Hematopoietic multipotent progenitor cell treated with erythropoietin and hydrocortisone succinate and interleukin-3 and kit ligand, for 17 days (in vitro differentiated cells): ENCODE results near the gene CDK5RAP2.
"Not testable (repeated sequence)": the region's sequence is repeated elsewhere in the genome, so short reads cannot be mapped to it uniquely, and the experiment has no call there.

ENCODE experiments used
- DNase-seq: peaks from one replicate; pipeline ENCODE4 v3.0.0-alpha.2; 2015; ENCODE audit warnings: low spot score

The CDK5RAP2 gene

GRCh38 chr9:120465685-120466407 lies 114.1 kb downstream of the CDK5RAP2 start:
- no peak for DNase-seq

GRCh38 chr9:120464887-120465421 lies 115.0 kb downstream of the CDK5RAP2 start:
- no peak for DNase-seq

DNA sequence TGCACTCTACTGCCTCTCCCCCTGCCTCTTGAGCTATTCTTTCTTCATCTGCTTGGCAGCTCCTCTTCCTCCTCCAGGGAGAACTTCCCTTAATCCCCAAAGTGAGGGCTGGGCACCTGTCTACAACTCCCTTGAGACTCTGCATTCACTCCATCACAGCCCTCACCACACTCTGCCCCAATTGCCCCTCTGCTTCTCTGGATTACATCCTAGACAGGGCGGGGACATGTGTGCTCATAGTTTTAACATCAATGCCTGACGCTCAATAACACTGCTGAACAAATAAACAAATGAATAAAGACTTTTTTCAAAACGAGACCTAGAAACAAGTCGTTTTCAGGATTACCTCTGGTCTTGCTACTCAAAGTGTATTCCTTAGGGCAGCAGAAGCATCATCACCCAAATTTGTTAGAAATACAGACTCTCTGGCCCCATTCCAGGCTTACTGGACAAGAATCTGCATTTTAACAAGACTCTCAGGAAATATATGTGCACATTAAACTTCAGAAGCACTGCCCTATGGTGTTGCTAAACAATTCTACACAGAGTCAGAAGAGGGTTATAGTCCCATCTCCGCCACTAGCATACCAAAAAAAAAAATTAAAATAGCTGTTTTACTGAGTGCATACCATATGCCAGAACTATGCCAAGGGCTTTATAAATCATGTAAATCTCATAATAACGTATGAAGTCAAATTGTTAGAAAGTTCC lies 115.6 kb downstream of the CDK5RAP2 start:
- DNase-seq = no peak

GRCh38 chr9:120463765-120464164 lies 116.2 kb downstream of the CDK5RAP2 start:
- DNase-seq = peak; percentile 18

DNA sequence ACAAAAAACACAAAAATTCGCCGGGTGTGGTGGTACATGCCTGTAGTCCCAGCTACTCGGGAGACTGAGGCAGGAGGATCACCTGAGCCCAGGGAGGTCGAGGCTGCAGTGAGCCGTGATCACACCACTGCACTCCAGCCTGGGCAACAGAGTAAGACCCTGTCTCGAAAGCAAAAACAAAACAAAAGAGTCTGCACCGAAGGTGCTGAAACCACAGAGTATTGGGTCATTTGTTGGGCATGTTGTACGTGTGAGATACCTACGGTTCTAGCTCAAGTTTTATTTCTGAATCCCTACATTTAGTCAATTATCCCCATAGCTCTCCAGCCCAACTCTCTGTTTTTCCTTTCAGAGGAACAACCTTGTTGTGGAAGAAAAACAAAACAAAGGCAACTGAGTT lies 118.3 kb downstream of the CDK5RAP2 start:
- not testable (repeated sequence) for DNase-seq

DNA sequence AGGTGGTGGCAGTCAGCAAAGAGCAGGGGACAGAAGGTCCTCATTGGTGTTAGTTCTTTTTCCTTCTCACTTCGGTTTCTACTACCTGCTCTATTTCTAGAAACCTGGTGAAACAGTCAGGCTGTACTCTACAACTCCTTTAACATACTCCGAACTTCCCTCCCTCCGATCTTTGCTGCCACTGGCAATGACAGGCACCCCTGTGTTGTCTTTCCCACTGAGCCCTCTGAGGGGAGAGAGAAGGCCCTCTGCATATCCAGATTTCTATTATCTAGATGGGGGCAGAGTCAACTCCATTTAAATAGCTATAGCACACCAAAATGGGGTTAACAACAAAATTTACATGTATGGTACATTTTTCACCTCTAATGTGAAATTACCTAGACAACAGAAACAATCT lies 123.7 kb downstream of the CDK5RAP2 start:
- DNase-seq = no peak

DNA sequence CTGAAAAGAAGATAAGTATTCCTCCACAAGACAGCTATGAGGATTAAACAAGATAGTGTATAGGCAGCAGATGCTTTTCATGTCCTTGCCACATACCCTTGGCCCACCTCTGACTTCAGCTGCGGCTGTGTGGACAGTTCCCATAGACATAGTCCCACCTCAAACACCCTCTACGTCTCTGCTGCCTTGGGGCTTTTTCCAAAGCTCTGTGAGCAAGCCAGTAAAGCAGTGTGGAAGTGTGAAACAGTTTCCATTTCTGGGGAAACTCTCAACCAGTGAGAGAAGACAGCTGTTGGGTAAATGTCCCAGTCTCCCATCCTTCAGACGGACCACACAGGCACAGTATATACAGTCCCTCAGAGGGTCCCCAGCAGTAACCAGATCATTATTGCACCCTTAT lies 125.5 kb downstream of the CDK5RAP2 start:
- no peak for DNase-seq

- no peak for DNase-seq
Observed at GRCh38 chr9:120453792-120454191, 126.2 kb downstream of the CDK5RAP2 start.

DNA sequence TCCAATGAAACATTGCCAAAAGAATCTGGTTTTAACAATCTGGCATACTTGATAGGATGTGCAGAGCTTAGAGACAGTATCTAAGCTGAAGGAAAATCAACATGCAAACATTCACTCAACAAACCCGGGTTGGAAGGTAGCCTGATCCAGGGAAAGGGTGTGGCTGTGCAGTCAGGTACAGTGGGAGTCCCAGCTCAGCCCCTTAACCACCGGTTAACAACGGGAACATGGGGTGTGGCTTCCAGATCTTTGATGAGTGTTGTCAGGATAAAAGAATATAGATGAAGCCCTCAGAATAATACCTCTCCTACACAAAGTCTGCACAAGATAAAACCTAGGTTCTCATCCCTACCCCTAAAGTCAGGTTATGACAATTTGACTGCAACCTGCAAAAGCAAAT lies 127.3 kb downstream of the CDK5RAP2 start:
- no peak for DNase-seq

- no peak for DNase-seq
Observed at GRCh38 chr9:120450916-120451315, 129.1 kb downstream of the CDK5RAP2 start.

- DNase-seq = no peak
Observed at GRCh38 chr9:120449566-120449965, 130.4 kb downstream of the CDK5RAP2 start.

DNA sequence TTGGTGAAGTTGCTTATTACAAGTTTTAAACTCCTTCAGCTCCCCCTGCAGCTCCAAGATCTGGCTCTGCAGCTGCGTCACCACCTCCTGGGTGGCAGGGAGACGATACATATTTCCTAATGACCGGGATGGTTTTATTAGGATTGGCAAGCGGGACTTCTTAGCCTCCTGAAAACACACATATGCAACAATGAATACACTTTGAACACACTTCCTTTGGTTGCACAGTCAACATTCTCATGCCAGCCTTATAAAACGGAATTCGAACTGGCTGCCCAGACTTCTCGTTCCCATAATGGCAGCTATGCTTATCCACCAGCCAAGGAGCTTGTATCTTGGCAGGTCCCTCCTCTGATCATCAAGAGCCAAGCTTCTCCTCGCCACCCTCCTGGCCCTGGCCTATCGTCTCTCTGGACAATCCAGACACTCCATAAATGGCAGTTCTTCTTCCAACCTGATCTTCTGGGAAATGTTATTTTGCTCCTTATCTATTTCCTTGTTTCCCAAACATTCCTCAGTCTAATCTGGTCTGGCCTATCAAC lies 131.9 kb downstream of the CDK5RAP2 start:
- no peak for DNase-seq

- no peak for DNase-seq
Observed at GRCh38 chr9:120446671-120447070, 133.3 kb downstream of the CDK5RAP2 start.

DNA sequence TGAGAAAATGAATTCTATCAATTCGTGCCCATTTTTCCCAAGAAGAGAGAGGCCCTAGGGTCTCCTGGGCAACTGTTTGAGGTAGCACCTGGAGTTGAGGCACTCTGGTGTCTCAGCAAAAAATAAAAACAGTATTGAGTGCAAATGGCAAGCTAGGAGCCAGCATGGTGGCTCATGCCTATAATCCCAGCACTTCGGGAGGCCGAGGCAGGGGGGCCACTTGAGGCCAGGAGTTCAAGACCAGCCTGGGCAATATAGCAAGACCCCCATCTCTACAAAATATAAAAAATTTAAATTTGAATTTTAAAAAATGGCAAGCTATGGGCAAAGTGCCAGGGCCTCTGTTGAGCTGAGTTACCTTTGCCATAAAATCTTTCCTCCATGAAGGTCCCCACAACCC lies 136.0 kb downstream of the CDK5RAP2 start:
- DNase-seq = no peak

DNA sequence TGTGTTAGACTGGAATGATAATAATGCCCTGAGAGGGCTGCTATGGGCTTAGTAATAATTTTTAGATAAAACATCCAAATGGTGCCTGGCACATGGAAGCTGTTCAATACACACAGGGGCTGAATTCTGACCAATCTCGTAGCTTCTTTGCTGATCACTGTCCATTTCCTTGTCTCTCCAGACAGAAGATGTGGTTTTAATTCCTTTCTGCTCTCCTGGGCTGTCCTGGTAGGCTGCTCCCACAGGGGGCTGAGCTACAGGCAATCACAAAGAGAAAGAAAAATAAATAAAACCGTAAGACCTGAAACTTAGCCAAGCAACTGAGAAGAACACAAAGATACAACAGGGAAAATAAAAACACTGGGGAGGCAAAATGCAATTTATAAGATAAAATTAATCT lies 136.5 kb downstream of the CDK5RAP2 start:
- no peak for DNase-seq

DNA sequence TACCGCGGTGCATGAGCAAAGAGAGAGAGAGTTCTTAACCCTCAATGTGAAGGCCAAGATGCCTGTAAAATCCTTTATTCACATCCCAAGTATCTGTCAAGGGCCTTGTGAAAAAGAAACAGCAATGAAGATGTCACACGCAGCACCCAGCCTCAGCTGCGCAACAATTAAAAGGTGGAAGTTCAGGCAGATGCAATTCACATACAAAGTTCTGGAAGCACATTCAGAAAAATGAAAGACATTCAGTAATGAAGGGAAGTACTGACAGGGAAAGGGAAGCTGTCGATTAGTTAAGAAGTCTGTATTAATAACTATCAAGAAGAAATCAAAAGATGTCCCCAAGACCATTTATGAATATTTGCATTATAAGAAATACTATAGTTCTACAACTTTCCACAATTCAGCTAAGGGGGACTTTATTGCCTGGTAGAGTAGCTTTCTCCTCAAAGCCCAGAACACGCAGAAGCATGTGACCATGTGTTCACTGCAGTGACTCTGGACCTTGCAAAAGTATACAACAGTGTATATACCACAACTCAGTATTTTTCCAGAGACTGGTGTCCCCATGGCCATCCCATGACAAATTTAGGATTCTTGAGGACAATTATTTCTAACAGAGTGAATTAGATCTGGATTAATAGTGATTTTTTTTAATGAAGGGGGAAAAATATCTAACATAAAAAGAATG lies 137.5 kb downstream of the CDK5RAP2 start:
- no peak for DNase-seq

DNA sequence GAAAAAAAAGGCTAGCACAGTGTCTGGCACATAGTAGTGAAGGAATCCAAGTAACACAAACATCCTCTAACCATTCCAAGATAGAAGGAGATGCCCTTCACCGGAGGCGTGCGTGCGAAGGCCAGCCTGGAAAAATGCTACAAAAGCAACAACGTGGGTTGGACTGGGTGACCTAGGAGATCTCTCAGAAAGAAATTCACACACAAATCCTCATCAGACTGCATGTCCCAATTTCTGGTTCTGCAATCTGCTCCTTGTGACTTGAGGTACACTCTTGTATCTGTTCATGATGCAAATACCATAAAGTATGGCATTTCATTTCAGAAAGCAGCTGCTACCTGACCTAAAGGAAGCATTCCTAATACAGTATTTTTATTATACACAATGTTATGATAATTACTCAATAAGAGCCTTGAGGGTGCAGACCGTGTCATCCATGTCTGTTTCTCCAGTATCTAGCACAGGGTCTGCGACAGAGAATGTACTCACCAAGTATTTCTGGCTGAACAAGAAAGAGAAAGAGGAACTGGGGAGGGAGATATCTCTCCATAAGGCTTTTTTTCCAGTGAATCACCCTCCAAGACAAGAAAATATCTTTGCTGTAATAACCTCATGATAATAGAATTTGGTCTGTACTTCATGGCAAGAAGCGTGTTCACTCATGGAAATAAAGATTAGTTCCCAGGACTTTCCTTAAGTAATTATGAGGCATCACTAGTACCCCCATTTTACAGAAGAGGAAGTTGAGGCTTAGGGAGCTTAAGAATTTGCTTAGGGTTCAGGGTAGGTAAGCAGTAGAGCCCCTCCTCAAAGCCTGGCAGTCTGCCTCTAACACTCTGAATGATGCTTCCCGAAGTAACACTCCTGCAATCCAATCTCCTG lies 138.3 kb downstream of the CDK5RAP2 start:
- no peak for DNase-seq

DNA sequence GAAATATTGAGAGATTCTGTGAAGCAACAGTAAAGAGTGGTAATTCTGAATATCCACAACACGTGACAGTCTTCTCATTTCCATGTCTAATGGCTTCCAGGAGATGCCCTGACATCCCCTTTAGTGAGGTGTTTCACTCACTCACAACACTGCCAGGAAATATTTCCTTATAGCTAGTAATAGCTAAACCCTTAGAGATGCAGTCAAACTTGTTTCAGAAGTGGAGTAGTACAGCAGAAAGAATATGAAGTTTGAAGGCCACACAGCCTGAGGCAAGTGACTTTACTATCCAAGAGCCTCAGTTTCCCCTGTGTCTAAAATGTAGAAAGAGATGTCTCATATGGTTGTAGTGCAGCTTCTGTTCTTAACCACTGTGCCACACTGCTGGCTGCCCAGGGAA lies 139.2 kb downstream of the CDK5RAP2 start:
- no peak for DNase-seq

DNA sequence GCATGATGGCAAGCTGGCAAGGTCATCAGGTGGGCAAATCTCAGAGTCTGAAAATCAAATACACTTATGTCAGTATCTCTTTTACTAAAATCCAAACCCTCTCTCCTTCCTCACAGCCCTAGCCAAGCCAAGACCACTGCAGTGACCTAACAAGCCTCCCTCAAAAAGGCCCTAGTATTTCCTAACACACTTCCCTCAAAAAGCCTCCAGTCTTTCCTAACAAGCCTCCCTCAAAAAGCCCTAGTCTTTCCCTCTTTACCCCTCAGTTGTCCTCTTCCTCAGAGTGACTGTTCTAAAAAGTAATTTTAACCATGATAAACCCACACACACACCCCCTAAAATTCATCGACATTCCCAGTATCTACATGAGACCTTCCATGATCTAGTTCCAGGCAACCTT lies 140.0 kb downstream of the CDK5RAP2 start:
- DNase-seq = no peak

DNA sequence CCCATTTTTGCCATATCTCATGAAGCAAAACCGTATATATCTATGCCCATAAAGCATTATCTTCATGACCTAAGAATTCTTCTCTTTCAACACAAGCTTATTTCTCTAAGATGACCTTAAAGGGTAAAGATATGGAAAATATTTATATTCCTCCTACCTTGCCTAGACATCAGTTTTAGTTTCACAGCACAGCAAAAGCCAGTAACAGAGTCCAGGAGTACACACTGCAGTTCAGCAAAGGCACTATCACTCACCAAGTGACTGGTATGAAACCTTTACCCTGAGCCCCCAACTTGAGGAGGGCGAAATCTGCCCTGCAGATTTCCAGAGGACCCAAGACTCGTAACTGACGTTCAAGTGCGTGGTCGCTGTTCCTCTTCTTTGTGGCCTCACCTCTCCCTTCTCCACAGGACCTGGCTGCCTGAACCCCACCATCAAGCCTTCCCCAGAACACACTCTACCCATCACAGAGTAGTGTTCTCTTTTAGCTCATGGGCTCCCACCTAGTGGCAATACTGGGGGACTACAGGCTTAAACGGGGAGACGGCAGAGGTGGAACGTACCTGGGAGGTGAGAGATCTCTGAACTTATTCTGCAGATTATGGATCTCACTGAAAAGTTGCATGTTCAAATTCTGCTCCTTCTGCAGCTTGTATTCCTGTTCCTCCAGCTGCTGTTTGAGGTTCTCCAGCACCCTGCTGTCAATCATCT lies 141.0 kb downstream of the CDK5RAP2 start:
- DNase-seq = no peak

DNA sequence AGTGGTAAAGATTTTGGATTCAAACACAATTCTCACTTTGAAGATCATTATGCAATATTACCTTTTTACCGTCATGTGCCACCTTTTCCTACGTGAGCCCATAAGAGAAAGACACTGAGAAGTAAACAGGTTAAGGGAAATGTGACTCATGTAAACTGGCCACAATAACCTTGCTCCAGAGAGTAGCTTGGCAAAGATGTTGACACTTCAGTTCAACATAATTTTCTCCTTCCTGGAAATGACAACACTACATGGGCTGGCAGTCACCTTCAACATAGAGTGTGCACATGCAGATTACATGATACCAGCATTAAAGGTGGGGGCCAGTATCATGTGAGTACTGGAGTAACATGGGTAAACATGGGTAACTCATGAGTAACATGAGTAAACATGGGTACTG lies 141.9 kb downstream of the CDK5RAP2 start:
- no peak for DNase-seq
